Ovary (tissue), 3 donors: ENCODE measurements around the gene FOXK2.

ENCODE experiments used
- POLR2A ChIP-seq: fragments of 450-650 bp; IDR thresholded peaks from one replicate; pipeline ENCODE4 v1.6.1; 2017; ENCODE audit warnings: antibody characterized with exemption, mild to moderate bottlenecking, moderate library complexity
- TF ChIP-seq, protein P1 (sequence below), 3 donors: fragments of 450-650 bp in 2 of 3; fragments of 200-600 bp in 1 of 3; IDR thresholded peaks; one replicate each; pipeline versions ENCODE4 v1.5.1 to v1.8.0; 2016 to 2022; ENCODE audit warnings: antibody characterized with exemption in 3 of 3, mild to moderate bottlenecking in 1 of 3
- donor health status: DM: no; HTN: no; CAD: no.

DNA sequence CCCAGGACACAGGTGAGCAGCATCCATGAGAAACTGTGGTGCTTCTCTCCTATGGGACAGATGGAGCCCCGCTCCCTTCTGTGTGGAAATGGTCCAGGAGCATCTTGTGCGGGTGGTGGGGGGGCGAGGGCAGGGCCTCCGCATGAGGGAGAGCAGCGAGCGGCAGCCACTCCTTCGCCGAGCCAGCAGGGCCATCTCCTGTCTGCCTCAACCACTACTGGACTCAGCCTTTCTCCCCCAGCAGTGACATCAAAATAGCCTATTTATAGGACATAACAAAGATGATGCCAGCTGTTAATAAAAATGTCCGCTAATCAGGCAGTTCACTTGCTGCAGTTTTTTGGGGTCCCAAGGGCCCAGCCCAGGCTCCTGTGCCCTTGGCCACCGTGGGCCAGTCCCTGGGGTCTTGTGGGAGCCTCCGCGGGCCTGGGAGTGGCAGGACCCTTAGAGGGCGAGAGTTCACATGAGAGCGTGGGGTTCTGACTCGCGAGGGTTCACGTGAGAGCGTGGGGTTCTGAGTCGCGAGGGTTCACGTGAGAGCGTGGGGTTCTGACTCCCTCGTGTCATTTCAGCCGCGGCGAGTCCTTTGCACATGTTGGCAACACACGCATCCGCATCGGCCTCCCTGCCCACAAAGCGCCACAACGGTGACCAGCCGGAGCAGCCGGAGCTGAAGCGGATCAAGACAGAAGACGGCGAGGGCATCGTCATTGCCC lies 81.4 kb downstream of the FOXK2 start:
- TF ChIP-seq, protein P1, sequence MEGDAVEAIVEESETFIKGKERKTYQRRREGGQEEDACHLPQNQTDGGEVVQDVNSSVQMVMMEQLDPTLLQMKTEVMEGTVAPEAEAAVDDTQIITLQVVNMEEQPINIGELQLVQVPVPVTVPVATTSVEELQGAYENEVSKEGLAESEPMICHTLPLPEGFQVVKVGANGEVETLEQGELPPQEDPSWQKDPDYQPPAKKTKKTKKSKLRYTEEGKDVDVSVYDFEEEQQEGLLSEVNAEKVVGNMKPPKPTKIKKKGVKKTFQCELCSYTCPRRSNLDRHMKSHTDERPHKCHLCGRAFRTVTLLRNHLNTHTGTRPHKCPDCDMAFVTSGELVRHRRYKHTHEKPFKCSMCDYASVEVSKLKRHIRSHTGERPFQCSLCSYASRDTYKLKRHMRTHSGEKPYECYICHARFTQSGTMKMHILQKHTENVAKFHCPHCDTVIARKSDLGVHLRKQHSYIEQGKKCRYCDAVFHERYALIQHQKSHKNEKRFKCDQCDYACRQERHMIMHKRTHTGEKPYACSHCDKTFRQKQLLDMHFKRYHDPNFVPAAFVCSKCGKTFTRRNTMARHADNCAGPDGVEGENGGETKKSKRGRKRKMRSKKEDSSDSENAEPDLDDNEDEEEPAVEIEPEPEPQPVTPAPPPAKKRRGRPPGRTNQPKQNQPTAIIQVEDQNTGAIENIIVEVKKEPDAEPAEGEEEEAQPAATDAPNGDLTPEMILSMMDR (IDR thresholded peaks at IDR 0.05) = no peak
- TF ChIP-seq POLR2A = no peak
